GM20000 (cell line): ENCODE data around the gene TMEM121B.

Experiments
- DNase-seq: peaks from one replicate; pipeline ENCODE4 v3.0.0; 2012; ENCODE audit warnings: low spot score
- CTCF ChIP-seq: IDR thresholded peaks from 2 replicates; pipeline ENCODE4 v1.5.1; 2012; ENCODE audit warnings: mild to moderate bottlenecking, control low read depth; ENCODE audit errors: extremely low read depth, missing control alignments

TMEM121B gene

DNA sequence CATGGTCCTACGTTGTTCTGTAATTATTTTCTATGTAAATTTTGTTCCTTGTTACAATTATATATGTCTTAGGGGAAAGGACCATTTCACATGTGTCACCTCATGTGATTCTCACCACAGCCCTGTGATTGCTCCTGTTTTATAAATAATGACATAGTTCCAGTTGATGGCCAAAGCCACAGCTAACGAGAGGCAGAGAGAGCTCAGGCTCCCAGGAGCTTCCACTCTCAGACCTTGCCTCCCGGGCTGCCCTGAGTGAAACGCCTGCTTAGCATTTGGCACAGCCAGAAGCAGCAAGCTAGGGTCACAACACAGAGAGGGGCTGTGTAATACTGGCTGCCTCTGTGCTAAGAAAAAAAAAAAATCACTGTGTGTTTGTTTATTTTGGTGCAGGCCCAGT, 5.9 kb downstream of the TMEM121B start:
- DNase-seq: no peak
- no peak for TF ChIP-seq CTCF

- no peak for TF ChIP-seq CTCF
- no peak for DNase-seq
These were observed 6.3 kb downstream of the TMEM121B start for GRCh38 chr22:17114898-17115235.

DNA sequence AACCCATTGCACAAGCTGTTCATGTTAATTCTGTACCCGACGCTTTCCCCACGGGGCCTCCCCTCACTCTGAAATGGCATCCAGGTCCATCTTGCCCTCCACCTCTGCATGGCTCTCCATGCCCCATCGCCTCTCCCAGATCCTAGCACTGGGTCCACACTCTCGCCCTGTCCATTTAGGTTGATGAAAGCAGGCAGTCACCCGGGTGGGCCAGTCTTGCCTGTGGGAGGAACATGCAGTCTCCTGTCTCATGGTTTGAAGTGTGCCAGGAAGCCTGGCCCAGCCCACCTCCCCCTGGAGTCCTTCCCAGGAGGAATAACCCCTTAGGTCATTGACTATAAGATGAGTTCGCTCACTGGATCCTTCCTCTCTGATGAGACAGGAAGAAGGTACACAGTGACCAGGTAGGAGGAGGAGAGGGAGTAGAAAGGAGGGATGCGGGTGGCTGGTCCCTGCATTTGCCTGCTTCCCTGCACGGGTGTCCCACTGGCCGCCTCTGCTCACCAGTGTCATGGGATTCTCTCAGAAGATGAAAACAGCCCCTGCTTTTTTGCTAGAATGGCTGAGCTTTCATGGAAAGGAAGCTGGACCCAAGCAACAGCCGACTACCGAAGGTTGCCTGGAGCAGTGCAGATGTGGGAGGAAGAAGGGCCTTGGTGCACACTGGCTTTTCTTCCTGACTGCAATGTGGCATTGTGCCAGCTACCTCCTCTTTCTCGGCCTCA, 6.8 kb downstream of the TMEM121B start:
- DNase-seq: no peak

GRCh38 chr22:17113600-17113999, 7.6 kb downstream of the TMEM121B start:
- no peak for TF ChIP-seq CTCF
- DNase-seq: no peak

More for the DNA sequence above, 6.8 kb downstream of the TMEM121B start:
- TF ChIP-seq CTCF: no peak

DNA sequence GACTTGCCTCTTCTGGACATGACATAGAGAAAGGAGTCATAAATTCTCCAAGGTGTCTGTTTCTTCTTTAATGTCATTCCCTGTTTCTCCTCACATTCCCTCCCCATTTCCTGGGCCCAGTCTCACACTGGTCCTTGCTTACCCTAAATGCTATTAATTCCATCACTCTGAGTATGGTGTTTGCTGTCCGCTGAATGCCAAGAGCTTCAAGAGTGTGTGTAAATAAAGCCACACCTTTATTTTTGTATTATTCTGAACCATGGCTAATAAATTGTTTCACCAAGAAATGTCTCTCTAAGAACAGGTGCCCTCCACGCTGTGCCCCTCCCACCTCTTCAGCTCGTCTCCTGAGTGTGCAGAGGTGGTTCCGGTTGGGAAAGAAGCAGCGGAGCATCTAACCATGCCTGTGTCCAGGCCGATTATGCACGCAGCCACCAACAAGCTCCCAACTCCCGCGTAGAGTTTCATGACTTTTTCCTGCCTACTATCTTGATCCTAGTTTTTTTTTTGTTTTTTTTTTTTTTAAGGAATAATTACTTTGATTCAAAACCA, 8.6 kb downstream of the TMEM121B start:
- no peak for TF ChIP-seq CTCF
- no peak for DNase-seq

DNA sequence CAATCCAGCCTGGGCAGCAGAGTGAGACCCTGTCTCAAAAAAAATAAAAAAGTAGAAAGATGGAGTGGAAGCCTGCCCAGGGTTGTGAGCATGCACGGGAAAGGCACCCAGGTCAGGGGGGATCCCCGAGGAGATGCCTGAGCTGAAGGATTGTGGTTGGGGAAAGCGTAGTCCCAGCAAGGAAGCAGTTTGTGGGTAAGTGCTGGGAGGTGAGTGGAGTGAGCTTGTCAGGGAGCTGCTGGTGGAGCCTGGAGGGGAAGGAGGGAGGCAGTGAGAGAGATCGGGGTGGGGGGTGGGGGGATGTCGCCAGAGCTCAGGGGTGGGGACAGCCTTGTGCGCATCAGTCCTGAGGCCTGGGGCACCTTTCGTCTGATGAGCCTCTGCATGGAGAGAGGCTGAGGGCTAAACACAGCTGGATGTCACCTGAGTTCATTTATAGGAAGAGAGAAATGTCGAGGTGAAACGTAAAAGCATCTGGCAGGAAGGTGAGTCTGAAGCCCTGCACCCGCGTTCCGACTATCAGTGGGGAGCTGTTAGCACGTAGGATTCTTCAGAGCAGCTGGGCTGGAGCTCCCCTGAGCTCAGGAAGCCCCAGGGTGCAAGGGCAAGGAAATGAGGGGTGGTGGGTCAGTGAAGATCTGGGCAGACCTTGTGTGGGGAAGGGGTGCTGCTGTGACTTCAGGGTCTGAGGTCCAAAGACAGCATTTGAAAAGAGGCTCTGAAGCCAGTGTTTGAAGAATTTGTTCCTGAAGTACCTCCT, 10.2 kb downstream of the TMEM121B start:
- no peak for TF ChIP-seq CTCF
- DNase-seq: no peak

- TF ChIP-seq CTCF: no peak
- no peak for DNase-seq
These were observed 11.2 kb downstream of the TMEM121B start for GRCh38 chr22:17109976-17110375.
